Fibroblast of villous mesenchyme (primary cell): Measurements from ENCODE around the gene PTGFRN. TPM values are rescaled to one million over a fixed set of nuclear protein-coding genes. Genes with fewer than 3 reads are reported as not detected.

Source experiments
- DNase-seq: peaks from one replicate; pipeline ENCODE4 v3.0.0-alpha.2; 2010; ENCODE audit warnings: low read depth
- H3K4me3 ChIP-seq: 2 replicates; pipeline ENCODE4 v1.5.1; 2011; ENCODE audit warnings: low read depth, mild to moderate bottlenecking, low read length
- CTCF ChIP-seq: IDR thresholded peaks from 2 replicates; pipeline ENCODE4 v1.5.1; 2012; ENCODE audit warnings: low read depth, mild to moderate bottlenecking, low read length; ENCODE audit not compliant: insufficient read depth
- total RNA-seq: library from RNA; depleted of rRNA; stranded (reverse); fragments of >200 nt; gene quantifications from 2 replicates; pipeline ENCODE4 v1.2.3, GENCODE V29; 2012

Gene PTGFRN
- total RNA-seq, 1 donor, result 22.9 TPM

DNA sequence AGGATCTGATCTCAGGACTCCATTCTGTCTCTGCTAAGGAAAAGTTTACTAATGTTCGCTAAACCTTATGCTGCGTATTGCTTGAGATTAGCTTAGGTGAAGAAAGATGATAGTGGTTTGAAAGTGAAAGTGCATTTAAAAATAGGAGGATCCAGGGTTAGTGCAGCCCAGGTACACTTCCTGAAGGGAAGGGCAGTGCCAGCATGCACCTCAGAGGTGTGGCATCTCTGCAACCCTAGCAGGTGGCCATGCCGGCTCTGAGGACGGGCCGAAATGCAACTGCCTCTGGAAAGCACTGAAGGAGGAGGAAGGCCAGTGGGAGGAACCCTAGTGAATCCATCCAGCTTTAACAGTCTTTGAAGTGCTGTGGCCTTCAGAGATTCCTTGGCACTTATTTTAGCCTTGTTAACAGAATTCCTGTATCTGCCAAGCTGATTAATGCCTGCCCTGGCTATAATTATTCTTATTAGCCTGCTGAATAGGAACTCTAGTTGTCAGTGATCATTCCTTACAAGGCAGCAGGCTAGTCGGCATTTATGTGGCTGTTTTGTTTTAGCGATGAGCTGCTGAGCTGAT lies 5.5 kb downstream of the PTGFRN start:
- no peak overlapping the region for H3K4me3 ChIP-seq
- no peak for TF ChIP-seq CTCF
- no peak for DNase-seq

- no peak overlapping the region for H3K4me3 ChIP-seq
- no peak for DNase-seq
- no peak for TF ChIP-seq CTCF
These were observed 6.3 kb downstream of the PTGFRN start for GRCh38 chr1:116916002-116916401.

DNA sequence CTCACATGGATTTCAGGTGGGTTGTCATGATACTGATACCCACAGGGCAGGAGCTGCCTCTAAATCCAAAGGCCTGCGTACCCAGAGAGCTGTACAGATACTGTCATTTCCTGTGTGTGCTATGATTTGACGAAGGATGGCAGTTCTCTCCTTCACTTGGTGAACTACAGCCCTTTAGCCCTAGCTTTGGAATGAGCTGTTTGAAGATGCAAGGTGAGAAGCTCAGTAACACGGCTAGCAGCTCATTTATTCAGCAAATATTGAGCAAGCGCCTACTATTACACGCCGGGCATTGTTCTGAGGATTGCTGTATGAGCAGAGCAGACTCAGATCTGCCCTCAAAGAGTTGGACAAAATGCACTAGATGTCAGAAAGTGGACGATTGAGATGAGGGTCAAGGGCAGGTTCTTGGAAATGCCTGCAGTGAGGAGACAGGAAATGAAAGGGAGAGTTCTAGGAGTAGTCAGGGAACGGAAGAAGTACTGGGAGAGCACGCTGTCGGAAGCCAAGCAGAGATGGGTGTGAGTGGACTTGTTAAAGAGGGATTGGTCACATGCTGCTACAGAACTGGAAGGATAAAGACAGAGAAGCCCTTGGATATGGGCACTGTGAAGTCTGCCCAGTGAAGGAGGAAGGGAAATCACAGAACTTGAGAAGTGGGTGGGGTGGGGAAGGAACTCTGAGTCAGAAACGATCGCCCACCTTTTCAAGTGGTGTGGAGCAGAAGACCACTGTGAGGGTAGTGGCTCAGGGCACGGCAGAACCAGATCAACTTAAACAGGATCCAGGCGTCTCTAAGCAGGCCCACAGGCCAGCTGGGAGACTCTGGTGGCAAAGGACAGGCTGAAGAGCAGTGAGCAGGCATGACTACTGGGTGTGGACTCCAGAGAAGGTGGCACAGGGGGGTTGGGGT lies 7.1 kb downstream of the PTGFRN start:
- no peak for TF ChIP-seq CTCF
- H3K4me3 ChIP-seq, result no peak overlapping the region
- DNase-seq, result no peak

DNA sequence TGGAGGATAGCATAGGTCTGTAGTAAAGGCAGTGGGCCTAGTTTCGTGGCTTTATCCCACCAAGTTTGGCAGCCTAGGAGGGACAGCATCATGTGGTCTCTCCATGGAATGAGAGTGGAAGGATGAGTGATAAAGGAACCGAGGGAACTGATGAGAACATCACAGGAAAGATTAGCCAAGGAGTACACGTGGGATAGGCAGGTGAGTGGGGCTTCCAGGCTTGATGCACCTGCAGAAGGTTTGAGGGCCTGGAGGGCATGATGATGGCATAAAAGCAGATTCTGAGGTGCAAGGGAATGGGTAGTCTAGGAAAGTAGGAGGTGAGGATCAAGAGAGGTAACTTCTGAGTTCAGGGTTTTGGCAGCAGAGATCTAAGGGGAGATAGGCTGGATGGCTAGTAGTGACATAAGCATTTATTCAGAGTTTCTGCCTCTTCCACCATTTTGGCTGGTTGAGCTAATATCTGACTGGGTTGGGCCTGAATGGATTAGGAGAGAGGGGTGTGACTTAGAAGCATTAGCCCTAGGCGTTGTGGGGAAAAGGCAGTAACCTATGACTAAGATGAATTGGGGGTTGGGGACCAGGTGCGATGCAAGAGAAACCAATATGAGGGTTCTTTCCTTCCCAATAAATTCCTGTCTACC lies 9.1 kb downstream of the PTGFRN start:
- TF ChIP-seq CTCF, result no peak
- no peak for DNase-seq
- H3K4me3 ChIP-seq, result no peak overlapping the region

DNA sequence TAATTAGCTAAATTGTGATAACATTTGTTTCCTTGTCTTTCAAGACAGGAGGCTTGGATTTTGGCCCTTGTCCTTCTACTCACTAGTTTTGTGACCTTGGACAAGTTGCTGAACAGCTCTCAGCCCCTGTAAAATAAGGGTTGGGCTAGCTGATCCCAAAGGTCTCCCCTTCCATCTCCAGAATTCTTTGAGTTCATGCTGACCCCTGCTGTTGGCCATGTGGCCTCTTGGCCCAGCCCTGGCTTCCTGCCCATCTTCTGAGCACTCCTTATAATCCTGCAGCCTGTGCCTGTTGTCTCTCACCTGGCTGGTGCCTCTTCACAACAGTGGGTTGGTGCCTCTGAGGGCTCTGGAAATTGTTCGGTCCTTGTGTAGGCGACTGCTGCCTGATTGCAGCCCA lies 10.1 kb downstream of the PTGFRN start:
- TF ChIP-seq CTCF, result no peak
- no peak overlapping the region for H3K4me3 ChIP-seq
- DNase-seq, result peak; percentile 2

- no peak for DNase-seq
- no peak overlapping the region for H3K4me3 ChIP-seq
- TF ChIP-seq CTCF, result no peak
These were observed 10.5 kb downstream of the PTGFRN start for GRCh38 chr1:116920211-116920610.
